A673 (cell line): ENCODE measurements around the gene GNA15.

Source experiments
- EZH2 ChIP-seq: fragments of 200-600 bp; sonication (generic); IDR thresholded peaks from 2 replicates; pipeline ENCODE4 v1.6.1; 2017; ENCODE audit warnings: borderline replicate concordance, low read depth, mild to moderate bottlenecking, mixed read lengths, antibody characterized with exemption, low read length; ENCODE audit not compliant: poor library complexity, severe bottlenecking
- TF ChIP-seq, protein P1 (sequence below): fragments of 300-800, 200-600 bp; sonication (generic); conservative IDR thresholded peaks from 2 replicates; pipeline ENCODE4 v1.5.1; 2017; ENCODE audit warnings: low read depth, mild to moderate bottlenecking, antibody characterized with exemption, low read length, moderate library complexity, mixed read lengths

DNA sequence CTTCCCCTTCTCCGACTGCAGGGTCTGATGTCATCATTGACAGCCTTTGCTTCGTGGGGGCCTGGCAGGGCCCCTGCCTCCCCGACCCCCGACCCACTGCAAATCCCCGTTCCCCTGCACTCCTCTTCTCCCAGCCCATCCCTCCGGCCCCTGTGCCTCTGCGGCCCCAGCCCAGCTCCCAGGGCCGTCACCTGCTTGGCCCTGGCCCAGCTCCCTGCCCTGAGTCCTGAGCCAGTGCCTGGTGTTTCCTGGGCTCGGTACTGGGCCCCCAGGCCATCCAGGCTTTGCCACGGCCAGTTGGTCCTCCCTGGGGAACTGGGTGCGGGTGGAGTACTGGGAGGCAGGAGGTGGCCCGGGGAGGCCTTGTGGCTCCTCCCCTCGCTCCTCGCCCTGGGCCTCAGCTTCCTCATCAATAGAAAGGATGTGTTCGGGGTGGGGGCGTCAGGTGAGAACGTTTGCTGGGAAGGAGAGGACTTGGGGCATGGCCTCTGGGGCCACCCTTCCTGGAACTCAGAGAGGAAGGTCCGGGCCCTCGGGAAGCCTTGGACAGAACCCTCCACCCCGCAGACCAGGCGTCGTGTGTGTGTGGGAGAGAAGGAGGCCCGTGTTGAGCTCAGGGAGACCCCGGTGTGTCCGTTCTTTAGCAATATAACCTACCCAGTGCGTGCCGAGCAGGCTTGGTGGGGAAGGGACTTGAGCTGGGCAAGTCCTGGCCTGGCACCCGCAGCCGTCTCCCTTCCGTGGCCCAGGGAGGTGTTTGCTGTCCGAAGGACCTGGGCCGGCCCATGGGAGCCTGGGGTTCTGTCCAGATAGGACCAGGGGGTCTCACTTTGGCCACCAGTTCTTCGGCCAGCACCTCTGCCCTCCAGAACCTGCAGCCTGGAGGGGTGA, 72.7 kb downstream of the GNA15 start:
- TF ChIP-seq, protein P1, sequence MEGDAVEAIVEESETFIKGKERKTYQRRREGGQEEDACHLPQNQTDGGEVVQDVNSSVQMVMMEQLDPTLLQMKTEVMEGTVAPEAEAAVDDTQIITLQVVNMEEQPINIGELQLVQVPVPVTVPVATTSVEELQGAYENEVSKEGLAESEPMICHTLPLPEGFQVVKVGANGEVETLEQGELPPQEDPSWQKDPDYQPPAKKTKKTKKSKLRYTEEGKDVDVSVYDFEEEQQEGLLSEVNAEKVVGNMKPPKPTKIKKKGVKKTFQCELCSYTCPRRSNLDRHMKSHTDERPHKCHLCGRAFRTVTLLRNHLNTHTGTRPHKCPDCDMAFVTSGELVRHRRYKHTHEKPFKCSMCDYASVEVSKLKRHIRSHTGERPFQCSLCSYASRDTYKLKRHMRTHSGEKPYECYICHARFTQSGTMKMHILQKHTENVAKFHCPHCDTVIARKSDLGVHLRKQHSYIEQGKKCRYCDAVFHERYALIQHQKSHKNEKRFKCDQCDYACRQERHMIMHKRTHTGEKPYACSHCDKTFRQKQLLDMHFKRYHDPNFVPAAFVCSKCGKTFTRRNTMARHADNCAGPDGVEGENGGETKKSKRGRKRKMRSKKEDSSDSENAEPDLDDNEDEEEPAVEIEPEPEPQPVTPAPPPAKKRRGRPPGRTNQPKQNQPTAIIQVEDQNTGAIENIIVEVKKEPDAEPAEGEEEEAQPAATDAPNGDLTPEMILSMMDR = no peak
- TF ChIP-seq EZH2 = no peak
